HepG2 (cell line): Measurements from ENCODE around the gene BCL7A. TPM values are rescaled to one million over a fixed set of nuclear protein-coding genes. Genes with fewer than 3 reads are reported as not detected.

Experiments
- ATAC-seq: fragments of 200-7000 bp; cut with Tn5 transposase; 3 replicates; pipeline ENCODE4 v1.9.1; 2020; ENCODE audit warnings: mild to moderate bottlenecking, moderate library complexity
- BruUV-seq: library from RNA; stranded (reverse); fragments of 400-500 nt; replicated peaks from 2 replicates; lab custom pipeline; 2021; lab: Mats Ljungman, UMichigan
- CTCF ChIA-PET: fragments of 300-600 bp; formaldehyde crosslinking; extraction: SDS; loops from one replicate; lab custom pipeline; 2021; ENCODE audit warnings: low total read pairs, inconsistent platforms, low intra/inter-chr PET ratio; lab: Yijun Ruan, JAX
- POLR2A ChIA-PET: fragments of 350-600 bp; sonication (Branson Sonifier 250); formaldehyde crosslinking; loops from one replicate; lab custom pipeline; 2020; ENCODE audit warnings: antibody characterized with exemption, inconsistent platforms; lab: Yijun Ruan, JAX
- DNase-seq: peaks from one replicate; pipeline ENCODE4 v3.0.0-alpha.2; 2015; ENCODE audit warnings: low spot score
- FAIRE-seq: peaks from 3 replicates; lab custom pipeline; 2011; peaks lifted over from hg19 to GRCh38; lab: Jason Lieb, UNC
- H2AFZ ChIP-seq: one replicate; pipeline ENCODE4 v1.6.1; 2011; ENCODE audit warnings: low read length, inconsistent platforms
- H3K27ac ChIP-seq: fragments of 300-600 bp; 3 replicates; pipeline ENCODE4 v1.8.0; 2011; ENCODE audit warnings: mixed run types, mild to moderate bottlenecking, mixed read lengths, low read length, inconsistent platforms; ENCODE audit not compliant: insufficient read depth; ENCODE audit errors: extremely low read length
- H3K27me3 ChIP-seq, 2 experiments: fragments of 200-600 bp in 1 of 2; 2 replicates in 1 of 2; 3 replicates in 1 of 2; pipeline versions ENCODE4 v1.6.0 to v1.8.0; 2011; ENCODE audit warnings: low read length in 2 of 2, mild to moderate bottlenecking in 2 of 2, moderate library complexity in 2 of 2, inconsistent platforms in 1 of 2; ENCODE audit not compliant: insufficient read depth in 2 of 2, control insufficient read depth in 1 of 2
- H3K36me3 ChIP-seq, 2 experiments: fragments of 200-600 bp in 1 of 2; replicated peaks in 1 of 2; 2 replicates in 1 of 2; 3 replicates in 1 of 2; pipeline versions ENCODE4 v1.5.1 to v1.8.0; 2011; ENCODE audit warnings: low read length in 2 of 2, inconsistent platforms in 1 of 2; ENCODE audit not compliant: insufficient read depth in 2 of 2, control insufficient read depth in 1 of 2
- H3K4me1 ChIP-seq: 2 replicates; pipeline ENCODE4 v1.5.1; 2012; ENCODE audit warnings: low read length, inconsistent platforms; ENCODE audit not compliant: insufficient read depth
- H3K4me2 ChIP-seq: 2 replicates; pipeline ENCODE4 v1.6.0; 2011; ENCODE audit warnings: low read depth, low read length, inconsistent platforms
- H3K4me3 ChIP-seq, 3 experiments: fragments of 200-600 bp in 1 of 3; sonication (generic), shearing (Covaris generic) in 1 of 3; replicated peaks in 1 of 3; 2 replicates each; pipeline ENCODE4 v1.5.1; 2011 to 2016; ENCODE audit warnings: low read length in 3 of 3, inconsistent platforms in 2 of 3, low read depth in 2 of 3, mild to moderate bottlenecking in 2 of 3, control low read depth in 1 of 3, mixed read lengths in 1 of 3; ENCODE audit not compliant: insufficient read depth in 1 of 3
- H3K79me2 ChIP-seq: one replicate; pipeline ENCODE4 v1.6.1; 2011; ENCODE audit warnings: low read length, inconsistent platforms; ENCODE audit not compliant: insufficient read depth
- H3K9ac ChIP-seq: 2 replicates; pipeline ENCODE4 v1.6.0; 2011; ENCODE audit warnings: mild to moderate bottlenecking, low read depth, low read length, inconsistent platforms; ENCODE audit not compliant: insufficient read depth
- H3K9me3 ChIP-seq: 2 replicates; pipeline ENCODE4 v1.5.1; 2012; ENCODE audit warnings: mild to moderate bottlenecking, low read length
- H4K20me1 ChIP-seq: 2 replicates; pipeline ENCODE4 v1.6.0; 2011; ENCODE audit warnings: inconsistent platforms, mild to moderate bottlenecking, low read length, moderate library complexity; ENCODE audit not compliant: insufficient read depth
- HBP1 ChIP-seq: IDR thresholded peaks from 2 replicates; pipeline ENCODE4 v1.6.1; 2016; ENCODE audit warnings: low read depth, control low read depth
- HNRNPLL ChIP-seq: fragments of 200-400 bp; formaldehyde crosslinking; IDR thresholded peaks from 2 replicates; pipeline ENCODE4 v1.6.1; 2017; ENCODE audit warnings: mild to moderate bottlenecking, low read depth, low read length; ENCODE audit not compliant: poor library complexity, severe bottlenecking
- NR2F6 ChIP-seq, 2 experiments: IDR thresholded peaks; 2 replicates each; pipeline ENCODE4 v1.6.1; 2016; ENCODE audit warnings: antibody characterized with exemption in 1 of 2, mild to moderate bottlenecking in 1 of 2
- TEAD3 ChIP-seq: optimal IDR thresholded peaks from 2 replicates; pipeline ENCODE3; 2016; ENCODE audit warnings: borderline replicate concordance
- TFE3 ChIP-seq: IDR thresholded peaks from 2 replicates; pipeline ENCODE4 v1.6.1; 2016
- U2AF1 ChIP-seq: fragments of 200-400 bp; formaldehyde crosslinking; optimal IDR thresholded peaks from 2 replicates; pipeline ENCODE3; 2017; ENCODE audit warnings: mild to moderate bottlenecking, low read depth, low read length
- ZNF264 ChIP-seq: sonication (generic); formaldehyde crosslinking; IDR thresholded peaks from 2 replicates; pipeline ENCODE4 v1.4.0; 2020; ENCODE audit warnings: missing genetic modification reagents
- WGBS: methylation state at CpG from one replicate; pipeline ENCODE4 v1.1.6; 2017; ENCODE audit warnings: low lambda C conversion rate; 5-methylcytosine and 5-hydroxymethylcytosine counted together
- in situ Hi-C: cut with HindIII; loops from 2 replicates; pipeline ENCODE4 v1.10.0; 2017; ENCODE audit warnings: low pct_unique_long_range_greater_than_20kb; ENCODE audit not compliant: extremely low pct_ligation_motif_present
- intact Hi-C: fragments of 100-400 bp; cut with micrococcal nuclease; formaldehyde crosslinking; loops from one replicate; pipeline ENCODE4 v1.10.0; 2022; ENCODE audit not compliant: unreplicated experiment
- polyA plus RNA-seq, 8 experiments: library from polyadenylated mRNA; depleted of rRNA in 3 of 8; stranded (reverse) in 7 of 8; unstranded in 1 of 8; fragments of >200 nt; fragmentation: Illumina TruSeq in 4 of 8; extraction: Trizol in 4 of 8; gene quantifications; 2 replicates each; pipeline versions ENCODE4 v1.2.1 to v1.2.3, GENCODE V29; 2011 to 2016; ENCODE audit warnings: low read depth in 4 of 8, missing spikeins in 1 of 8, mixed read lengths in 1 of 8; ENCODE audit not compliant: insufficient read depth in 1 of 8
- total RNA-seq, 5 experiments: library from RNA; depleted of rRNA; stranded (reverse); fragments of >200 nt; fragmentation: Illumina TruSeq; extraction: Trizol; gene quantifications; 2 replicates each; pipeline ENCODE4 v1.2.3, GENCODE V29; 2016; ENCODE audit warnings: low read depth in 1 of 5
- TF ChIP-seq, protein P1 (sequence below): sonication (generic); formaldehyde crosslinking; IDR thresholded peaks from 2 replicates; pipeline ENCODE4 v1.4.0; 2020; ENCODE audit warnings: missing genetic modification reagents
- TF ChIP-seq, protein P2 (sequence below): sonication (generic); formaldehyde crosslinking; IDR thresholded peaks from 2 replicates; pipeline ENCODE4 v1.4.0; 2020; ENCODE audit warnings: mild to moderate bottlenecking, low read depth, missing genetic modification reagents
- TF ChIP-seq, protein P3 (sequence below): sonication (generic); formaldehyde crosslinking; IDR thresholded peaks from 2 replicates; pipeline ENCODE4 v1.4.0; 2020; ENCODE audit warnings: missing genetic modification reagents

Gene BCL7A
- total and polyA plus RNA-seq, 2 of the 13 experiments (the other 11 are each of a cell fraction or from before 2014, with no cell fraction given) = 4.1 to 6.2 TPM

DNA sequence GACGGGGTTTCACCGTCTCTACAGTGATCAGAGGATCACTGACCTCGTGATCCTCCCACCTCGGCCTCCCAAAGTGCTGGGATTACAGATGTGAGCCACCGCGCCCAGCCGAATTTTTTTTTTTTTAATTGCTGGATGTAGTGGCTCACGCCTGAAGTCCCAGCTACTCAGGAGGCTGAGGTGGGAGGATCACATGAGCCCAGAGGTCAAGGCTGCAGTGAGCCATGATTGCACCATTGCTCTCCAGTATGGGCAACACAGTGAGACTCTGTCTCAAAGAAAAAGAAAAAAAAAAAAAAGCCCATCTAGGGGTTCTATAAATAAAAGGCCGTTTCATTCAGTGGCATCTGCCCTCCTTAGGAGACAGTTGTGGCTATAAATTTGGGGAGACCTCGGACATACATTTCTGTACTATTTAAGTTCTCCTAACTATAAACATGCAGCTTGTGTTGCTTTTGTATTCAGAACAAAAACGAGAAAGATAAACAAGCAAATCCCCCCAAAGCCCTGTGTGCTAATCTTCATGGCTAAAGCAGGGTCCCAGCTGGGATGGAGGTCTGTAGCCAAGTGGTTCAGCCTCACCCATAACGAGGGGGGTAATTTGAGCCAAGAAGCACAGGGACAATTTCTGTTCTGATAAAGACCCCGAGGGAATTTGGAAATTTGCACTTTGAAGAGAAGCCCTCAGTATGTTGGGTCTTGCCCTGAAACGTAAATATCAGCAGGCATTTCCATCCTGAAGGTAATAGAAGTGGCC lies 35.0 kb upstream of the BCL7A start:
- 34% methylated on average over 14 of the region's 14 CpGs for WGBS
- Histone ChIP-seq H4K20me1 (no peaks in the 10 kb centered on the region), H3K27ac (no peak overlapping the region), H3K79me2 (no peaks in the 10 kb centered on the region), H3K4me2 (no peak overlapping the region), H3K27me3 (peaks cover 0 to 15% of the 10 kb centered on the region in 2 experiments; a peak in 2 of 5 replicates), H2AFZ (no peak overlapping the region), H3K4me1 (peaks cover 25% of the 10 kb centered on the region), H3K9me3 (no peaks in the 10 kb centered on the region), H3K4me3 (no peak overlapping the region), H3K9ac (no peak overlapping the region), H3K36me3 (no peaks in the 10 kb centered on the region)
- POLR2A ChIA-PET = no interaction called here
- in situ Hi-C loops = no loop called here
- no peak for FAIRE-seq
- intact Hi-C loops = no loop called here
- ATAC-seq = no peak
- no peak for DNase-seq
- CTCF ChIA-PET = no interaction called here
- no TSS peak for BruUV-seq
- TF ChIP-seq U2AF1 (no peak), NR2F6 (IDR thresholded peaks at IDR 0.05) (no peak), NR2F6 (CRISPR knock-in tag; IDR thresholded peaks at IDR 0.05) (peak; percentile 31; the same call in 1 of the 2 replicates), ZNF264 (CRISPR knock-in tag) (no peak), HNRNPLL (no peak), TFE3 (no peak), HBP1 (CRISPR knock-in tag) (no peak), TEAD3 (CRISPR knock-in tag) (no peak)
- TF ChIP-seq, protein P1, sequence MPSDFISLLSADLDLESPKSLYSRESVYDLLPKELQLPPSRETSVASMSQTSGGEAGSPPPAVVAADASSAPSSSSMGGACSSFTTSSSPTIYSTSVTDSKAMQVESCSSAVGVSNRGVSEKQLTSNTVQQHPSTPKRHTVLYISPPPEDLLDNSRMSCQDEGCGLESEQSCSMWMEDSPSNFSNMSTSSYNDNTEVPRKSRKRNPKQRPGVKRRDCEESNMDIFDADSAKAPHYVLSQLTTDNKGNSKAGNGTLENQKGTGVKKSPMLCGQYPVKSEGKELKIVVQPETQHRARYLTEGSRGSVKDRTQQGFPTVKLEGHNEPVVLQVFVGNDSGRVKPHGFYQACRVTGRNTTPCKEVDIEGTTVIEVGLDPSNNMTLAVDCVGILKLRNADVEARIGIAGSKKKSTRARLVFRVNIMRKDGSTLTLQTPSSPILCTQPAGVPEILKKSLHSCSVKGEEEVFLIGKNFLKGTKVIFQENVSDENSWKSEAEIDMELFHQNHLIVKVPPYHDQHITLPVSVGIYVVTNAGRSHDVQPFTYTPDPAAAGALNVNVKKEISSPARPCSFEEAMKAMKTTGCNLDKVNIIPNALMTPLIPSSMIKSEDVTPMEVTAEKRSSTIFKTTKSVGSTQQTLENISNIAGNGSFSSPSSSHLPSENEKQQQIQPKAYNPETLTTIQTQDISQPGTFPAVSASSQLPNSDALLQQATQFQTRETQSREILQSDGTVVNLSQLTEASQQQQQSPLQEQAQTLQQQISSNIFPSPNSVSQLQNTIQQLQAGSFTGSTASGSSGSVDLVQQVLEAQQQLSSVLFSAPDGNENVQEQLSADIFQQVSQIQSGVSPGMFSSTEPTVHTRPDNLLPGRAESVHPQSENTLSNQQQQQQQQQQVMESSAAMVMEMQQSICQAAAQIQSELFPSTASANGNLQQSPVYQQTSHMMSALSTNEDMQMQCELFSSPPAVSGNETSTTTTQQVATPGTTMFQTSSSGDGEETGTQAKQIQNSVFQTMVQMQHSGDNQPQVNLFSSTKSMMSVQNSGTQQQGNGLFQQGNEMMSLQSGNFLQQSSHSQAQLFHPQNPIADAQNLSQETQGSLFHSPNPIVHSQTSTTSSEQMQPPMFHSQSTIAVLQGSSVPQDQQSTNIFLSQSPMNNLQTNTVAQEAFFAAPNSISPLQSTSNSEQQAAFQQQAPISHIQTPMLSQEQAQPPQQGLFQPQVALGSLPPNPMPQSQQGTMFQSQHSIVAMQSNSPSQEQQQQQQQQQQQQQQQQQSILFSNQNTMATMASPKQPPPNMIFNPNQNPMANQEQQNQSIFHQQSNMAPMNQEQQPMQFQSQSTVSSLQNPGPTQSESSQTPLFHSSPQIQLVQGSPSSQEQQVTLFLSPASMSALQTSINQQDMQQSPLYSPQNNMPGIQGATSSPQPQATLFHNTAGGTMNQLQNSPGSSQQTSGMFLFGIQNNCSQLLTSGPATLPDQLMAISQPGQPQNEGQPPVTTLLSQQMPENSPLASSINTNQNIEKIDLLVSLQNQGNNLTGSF (CRISPR knock-in tag) = no peak
- TF ChIP-seq, protein P2, sequence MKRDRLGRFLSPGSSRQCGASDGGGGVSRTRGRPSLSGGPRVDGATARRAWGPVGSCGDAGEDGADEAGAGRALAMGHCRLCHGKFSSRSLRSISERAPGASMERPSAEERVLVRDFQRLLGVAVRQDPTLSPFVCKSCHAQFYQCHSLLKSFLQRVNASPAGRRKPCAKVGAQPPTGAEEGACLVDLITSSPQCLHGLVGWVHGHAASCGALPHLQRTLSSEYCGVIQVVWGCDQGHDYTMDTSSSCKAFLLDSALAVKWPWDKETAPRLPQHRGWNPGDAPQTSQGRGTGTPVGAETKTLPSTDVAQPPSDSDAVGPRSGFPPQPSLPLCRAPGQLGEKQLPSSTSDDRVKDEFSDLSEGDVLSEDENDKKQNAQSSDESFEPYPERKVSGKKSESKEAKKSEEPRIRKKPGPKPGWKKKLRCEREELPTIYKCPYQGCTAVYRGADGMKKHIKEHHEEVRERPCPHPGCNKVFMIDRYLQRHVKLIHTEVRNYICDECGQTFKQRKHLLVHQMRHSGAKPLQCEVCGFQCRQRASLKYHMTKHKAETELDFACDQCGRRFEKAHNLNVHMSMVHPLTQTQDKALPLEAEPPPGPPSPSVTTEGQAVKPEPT (CRISPR knock-in tag) = no peak
- TF ChIP-seq, protein P3, sequence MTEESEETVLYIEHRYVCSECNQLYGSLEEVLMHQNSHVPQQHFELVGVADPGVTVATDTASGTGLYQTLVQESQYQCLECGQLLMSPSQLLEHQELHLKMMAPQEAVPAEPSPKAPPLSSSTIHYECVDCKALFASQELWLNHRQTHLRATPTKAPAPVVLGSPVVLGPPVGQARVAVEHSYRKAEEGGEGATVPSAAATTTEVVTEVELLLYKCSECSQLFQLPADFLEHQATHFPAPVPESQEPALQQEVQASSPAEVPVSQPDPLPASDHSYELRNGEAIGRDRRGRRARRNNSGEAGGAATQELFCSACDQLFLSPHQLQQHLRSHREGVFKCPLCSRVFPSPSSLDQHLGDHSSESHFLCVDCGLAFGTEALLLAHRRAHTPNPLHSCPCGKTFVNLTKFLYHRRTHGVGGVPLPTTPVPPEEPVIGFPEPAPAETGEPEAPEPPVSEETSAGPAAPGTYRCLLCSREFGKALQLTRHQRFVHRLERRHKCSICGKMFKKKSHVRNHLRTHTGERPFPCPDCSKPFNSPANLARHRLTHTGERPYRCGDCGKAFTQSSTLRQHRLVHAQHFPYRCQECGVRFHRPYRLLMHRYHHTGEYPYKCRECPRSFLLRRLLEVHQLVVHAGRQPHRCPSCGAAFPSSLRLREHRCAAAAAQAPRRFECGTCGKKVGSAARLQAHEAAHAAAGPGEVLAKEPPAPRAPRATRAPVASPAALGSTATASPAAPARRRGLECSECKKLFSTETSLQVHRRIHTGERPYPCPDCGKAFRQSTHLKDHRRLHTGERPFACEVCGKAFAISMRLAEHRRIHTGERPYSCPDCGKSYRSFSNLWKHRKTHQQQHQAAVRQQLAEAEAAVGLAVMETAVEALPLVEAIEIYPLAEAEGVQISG (CRISPR knock-in tag) = no peak
